Measurements from ENCODE around the gene REXO4.

Gene REXO4

DNA sequence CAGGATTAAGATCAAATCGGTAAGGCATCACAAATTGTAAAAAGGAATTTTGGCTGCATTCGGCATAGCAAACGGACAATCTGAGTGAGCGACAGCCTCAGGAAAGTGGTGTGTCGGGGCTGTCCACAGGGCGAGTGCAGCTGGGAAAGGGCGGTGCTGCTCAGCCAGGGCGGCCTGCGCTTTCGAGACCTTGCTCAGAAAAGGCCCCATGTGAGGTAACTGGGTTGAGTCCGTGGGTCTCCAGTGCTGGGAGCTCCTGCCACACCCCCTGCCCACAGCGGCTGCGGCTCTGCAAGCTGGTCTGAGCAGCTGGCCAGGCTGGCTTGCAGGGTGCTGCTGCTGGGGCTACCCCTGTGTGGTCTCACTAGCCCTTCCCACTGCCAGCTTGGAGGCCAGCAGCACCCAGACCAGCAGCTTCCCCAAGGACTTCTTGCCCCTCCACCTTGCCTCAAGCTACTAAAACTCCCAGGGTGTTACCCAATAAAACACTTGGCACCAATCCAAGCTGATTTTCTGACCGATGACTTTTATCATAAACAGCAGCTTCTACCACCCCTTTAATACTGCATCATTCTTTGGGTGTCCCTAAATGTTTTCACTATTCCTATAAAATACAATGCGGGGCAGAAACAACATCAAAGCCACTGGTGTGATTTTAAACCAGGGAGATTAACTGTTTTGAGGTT lies 55.3 kb downstream of the REXO4 start:
- DNase-seq = no peak

- DNase-seq = no peak
These were observed 56.2 kb downstream of the REXO4 start for GRCh38 chr9:133361507-133362092.

- no peak for DNase-seq
These were observed 57.1 kb downstream of the REXO4 start for GRCh38 chr9:133360400-133361393.

GRCh38 chr9:133359399-133360175 lies 58.2 kb downstream of the REXO4 start:
- no peak for DNase-seq

GRCh38 chr9:133357656-133358055 lies 60.2 kb downstream of the REXO4 start:
- no peak for DNase-seq

DNA sequence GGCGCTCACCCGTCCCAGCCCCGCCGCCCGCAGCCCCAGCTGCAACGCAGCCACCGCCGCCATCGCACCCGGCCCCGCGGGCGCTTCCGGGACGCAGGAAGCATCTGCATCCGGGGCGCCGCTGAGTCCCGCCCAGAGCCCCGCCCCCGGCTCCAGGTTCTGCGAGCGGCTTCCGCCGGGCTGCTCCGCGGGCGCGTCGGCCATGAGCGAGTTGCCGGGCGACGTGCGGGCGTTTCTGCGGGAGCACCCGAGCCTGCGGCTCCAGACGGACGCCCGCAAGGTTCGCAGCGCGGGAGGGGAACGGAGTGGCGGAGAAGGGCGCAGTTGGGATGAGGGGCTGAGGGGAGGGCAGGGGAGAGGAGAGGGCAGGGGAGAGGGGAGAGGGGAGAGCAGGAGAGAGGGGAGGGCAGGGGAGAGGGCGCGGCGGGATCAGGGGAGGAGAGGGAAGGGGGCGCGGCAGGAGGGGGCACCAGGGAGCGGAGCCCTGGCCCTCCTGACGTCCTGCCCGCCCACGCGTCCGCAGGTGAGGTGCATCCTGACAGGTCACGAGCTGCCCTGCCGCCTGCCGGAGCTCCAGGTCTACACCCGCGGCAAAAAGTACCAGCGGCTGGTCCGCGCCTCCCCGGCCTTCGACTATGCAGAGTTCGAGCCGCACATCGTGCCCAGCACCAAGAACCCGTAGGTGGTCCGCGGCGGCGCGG lies 61.3 kb downstream of the REXO4 start, which contains the start of the genes SURF1 and SURF2:
SURF1 (minus strand) TSS at position 97 of the 701 bp plus-strand sequence; CDS start at position 63, 34 bp downstream.
SURF2 (plus strand) TSS at position 160 of the 701 bp plus-strand sequence; CDS start at position 203, 43 bp downstream.
- no peak for DNase-seq

Measured in cortex of kidney (tissue), 1 donor.